GM12878 (cell line): ENCODE data around the gene MCM3AP. TPM values are rescaled to one million over a fixed set of nuclear protein-coding genes. Genes with fewer than 3 reads are reported as not detected.

Experiments used
- BHLHE40 ChIP-seq, 2 experiments: fragments of 450-650 bp in 1 of 2; IDR thresholded peaks; 2 replicates each; pipeline ENCODE4 v1.6.1; 2011 to 2017; ENCODE audit warnings: low read depth in 2 of 2, borderline replicate concordance in 1 of 2, improper control_type of control experiment in 1 of 2, low read length in 1 of 2, mild to moderate bottlenecking in 1 of 2
- CBX3 ChIP-seq: fragments of 200-600 bp; sonication (generic); IDR thresholded peaks from 2 replicates; pipeline ENCODE4 v1.6.1; 2016; ENCODE audit warnings: low read depth, borderline replicate concordance
- CREB1 ChIP-seq: IDR thresholded peaks from 2 replicates; pipeline ENCODE4 v1.6.1; 2012; ENCODE audit warnings: low read depth, mild to moderate bottlenecking, inconsistent platforms
- ETV6 ChIP-seq, 2 experiments: fragments of 450-650 bp in 1 of 2; IDR thresholded peaks in 1 of 2; conservative IDR thresholded peaks in 1 of 2; 2 replicates each; pipeline ENCODE4 v1.6.1; 2014; ENCODE audit warnings: antibody characterized with exemption in 1 of 2, borderline replicate concordance in 1 of 2, low read depth in 1 of 2, mild to moderate bottlenecking in 1 of 2, moderate library complexity in 1 of 2
- HCFC1 ChIP-seq: fragments of 150-350 bp; IDR thresholded peaks from 2 replicates; pipeline ENCODE4 v1.6.1; 2014; ENCODE audit warnings: low read length
- HSF1 ChIP-seq: fragments of 150-350 bp; IDR thresholded peaks from 2 replicates; pipeline ENCODE4 v1.6.1; 2014; ENCODE audit warnings: mild to moderate bottlenecking, low read depth, low read length
- NFXL1 ChIP-seq: fragments of 450-650 bp; IDR thresholded peaks from 2 replicates; pipeline ENCODE4 v1.6.1; 2017; ENCODE audit warnings: antibody characterized with exemption, mild to moderate bottlenecking, borderline replicate concordance
- PML ChIP-seq: IDR thresholded peaks from 2 replicates; pipeline ENCODE4 v1.6.1; 2012; ENCODE audit warnings: low read length, inconsistent platforms
- SPI1 ChIP-seq: IDR thresholded peaks from 2 replicates; pipeline ENCODE4 v1.6.1; 2011; ENCODE audit warnings: low read depth, mild to moderate bottlenecking, low read length, moderate library complexity, borderline replicate concordance; ENCODE audit not compliant: insufficient read depth
- TARDBP ChIP-seq: IDR thresholded peaks from 2 replicates; pipeline ENCODE4 v1.6.1; 2016; ENCODE audit warnings: borderline replicate concordance
- ZNF384 ChIP-seq: IDR thresholded peaks from 2 replicates; pipeline ENCODE4 v1.6.1; 2012; ENCODE audit warnings: low read depth, mild to moderate bottlenecking, low read length, improper control_type of control experiment, borderline replicate concordance
- polyA plus RNA-seq, 11 experiments: library from polyadenylated mRNA; depleted of rRNA in 4 of 11; unstranded in 6 of 11; stranded (reverse) in 5 of 11; fragments of >200 nt; fragmentation: Nextera tagmentation in 4 of 11; fragmentation: Illumina TruSeq in 1 of 11; extraction: Ambion mirVana in 4 of 11; extraction: Trizol in 1 of 11; gene quantifications; 1 replicate in 1 of 11; 2 replicates in 10 of 11; pipeline versions ENCODE4 v1.2.1 to v1.2.3, GENCODE V29; 2011 to 2016; ENCODE audit warnings: inconsistent platforms in 2 of 11, missing spikeins in 2 of 11, low read depth in 1 of 11
- total RNA-seq, 4 experiments: library from RNA; depleted of rRNA in 3 of 4; stranded (reverse); fragments of >200 nt in 3 of 4; fragmentation: Illumina TruSeq in 1 of 4; extraction: Trizol in 1 of 4; gene quantifications; 2 replicates each; pipeline versions ENCODE4 v1.2.1 to v1.2.3, GENCODE V29; 2013 to 2021
- TF ChIP-seq, protein P1 (sequence below): fragments of 450-650 bp; IDR thresholded peaks from 2 replicates; pipeline ENCODE4 v1.6.1; 2016; ENCODE audit warnings: mild to moderate bottlenecking
- TF ChIP-seq, protein P2 (sequence below): fragments of 450-650 bp; IDR thresholded peaks from 2 replicates; pipeline ENCODE4 v1.6.1; 2017; ENCODE audit warnings: mild to moderate bottlenecking, moderate library complexity

The MCM3AP gene
- total and polyA plus RNA-seq, 10 of the 15 experiments (the other 5 are each of a cell fraction or from before 2014, with no cell fraction given), result 6.1 to 95.7 (median 47.0) TPM

GRCh38 chr21:46252840-46253239, 32.6 kb downstream of the MCM3AP start (continued):
- TF ChIP-seq, protein P1, sequence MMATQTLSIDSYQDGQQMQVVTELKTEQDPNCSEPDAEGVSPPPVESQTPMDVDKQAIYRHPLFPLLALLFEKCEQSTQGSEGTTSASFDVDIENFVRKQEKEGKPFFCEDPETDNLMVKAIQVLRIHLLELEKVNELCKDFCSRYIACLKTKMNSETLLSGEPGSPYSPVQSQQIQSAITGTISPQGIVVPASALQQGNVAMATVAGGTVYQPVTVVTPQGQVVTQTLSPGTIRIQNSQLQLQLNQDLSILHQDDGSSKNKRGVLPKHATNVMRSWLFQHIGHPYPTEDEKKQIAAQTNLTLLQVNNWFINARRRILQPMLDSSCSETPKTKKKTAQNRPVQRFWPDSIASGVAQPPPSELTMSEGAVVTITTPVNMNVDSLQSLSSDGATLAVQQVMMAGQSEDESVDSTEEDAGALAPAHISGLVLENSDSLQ, result no peak
- TF ChIP-seq BHLHE40 (IDR thresholded peaks at IDR 0.05; ENCODE audit: borderline replicate concordance in 1 of 2, low read depth in 2 of 2, low read length in 1 of 2) (no peak), PML (no peak), NFXL1 (no peak), CBX3 (no peak), TARDBP (no peak), ZNF384 (no peak), SPI1 (no peak), CREB1 (no peak), HCFC1 (no peak), ETV6 (conservative IDR thresholded peaks at IDR 0.05 in 1 of 2, IDR thresholded peaks at IDR 0.05 in 1 of 2; ENCODE audit: borderline replicate concordance in 1 of 2, low read depth in 1 of 2) (no peak), HSF1 (no peak)
- TF ChIP-seq, protein P2, sequence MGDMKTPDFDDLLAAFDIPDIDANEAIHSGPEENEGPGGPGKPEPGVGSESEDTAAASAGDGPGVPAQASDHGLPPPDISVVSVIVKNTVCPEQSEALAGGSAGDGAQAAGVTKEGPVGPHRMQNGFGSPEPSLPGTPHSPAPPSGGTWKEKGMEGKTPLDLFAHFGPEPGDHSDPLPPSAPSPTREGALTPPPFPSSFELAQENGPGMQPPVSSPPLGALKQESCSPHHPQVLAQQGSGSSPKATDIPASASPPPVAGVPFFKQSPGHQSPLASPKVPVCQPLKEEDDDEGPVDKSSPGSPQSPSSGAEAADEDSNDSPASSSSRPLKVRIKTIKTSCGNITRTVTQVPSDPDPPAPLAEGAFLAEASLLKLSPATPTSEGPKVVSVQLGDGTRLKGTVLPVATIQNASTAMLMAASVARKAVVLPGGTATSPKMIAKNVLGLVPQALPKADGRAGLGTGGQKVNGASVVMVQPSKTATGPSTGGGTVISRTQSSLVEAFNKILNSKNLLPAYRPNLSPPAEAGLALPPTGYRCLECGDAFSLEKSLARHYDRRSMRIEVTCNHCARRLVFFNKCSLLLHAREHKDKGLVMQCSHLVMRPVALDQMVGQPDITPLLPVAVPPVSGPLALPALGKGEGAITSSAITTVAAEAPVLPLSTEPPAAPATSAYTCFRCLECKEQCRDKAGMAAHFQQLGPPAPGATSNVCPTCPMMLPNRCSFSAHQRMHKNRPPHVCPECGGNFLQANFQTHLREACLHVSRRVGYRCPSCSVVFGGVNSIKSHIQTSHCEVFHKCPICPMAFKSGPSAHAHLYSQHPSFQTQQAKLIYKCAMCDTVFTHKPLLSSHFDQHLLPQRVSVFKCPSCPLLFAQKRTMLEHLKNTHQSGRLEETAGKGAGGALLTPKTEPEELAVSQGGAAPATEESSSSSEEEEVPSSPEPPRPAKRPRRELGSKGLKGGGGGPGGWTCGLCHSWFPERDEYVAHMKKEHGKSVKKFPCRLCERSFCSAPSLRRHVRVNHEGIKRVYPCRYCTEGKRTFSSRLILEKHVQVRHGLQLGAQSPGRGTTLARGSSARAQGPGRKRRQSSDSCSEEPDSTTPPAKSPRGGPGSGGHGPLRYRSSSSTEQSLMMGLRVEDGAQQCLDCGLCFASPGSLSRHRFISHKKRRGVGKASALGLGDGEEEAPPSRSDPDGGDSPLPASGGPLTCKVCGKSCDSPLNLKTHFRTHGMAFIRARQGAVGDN, result no peak
